ENCODE measurements around the gene SMIM44.

Gene SMIM44

GRCh38 chr19:3516675-3517207, 33.5 kb upstream of the SMIM44 start:
- TF ChIP-seq CTCF (IDR thresholded peaks at IDR 0.05): no peak
- Histone ChIP-seq H3K4me1 (peaks cover 0 to 34% (median 12%) of the 10 kb centered on the region in 4 donors), H3K27ac (no peak overlapping the region), H3K36me3 (peaks cover 0 to 30% (median 4%) of the 10 kb centered on the region in 3 donors), H3K9me3 (no peaks in the 10 kb centered on the region), H3K27me3 (no peaks in the 10 kb centered on the region), H3K4me3 (no peak overlapping the region)
- no peak for DNase-seq
- intact Hi-C loops (cut with DNase I; ENCODE audit: low total_unique reads): no loop called here

- Histone ChIP-seq H3K9me3 (no peaks in the 10 kb centered on the region), H3K36me3 (peaks cover 0 to 29% (median 6%) of the 10 kb centered on the region in 3 donors), H3K27ac (no peak overlapping the region), H3K4me1 (peaks cover 0 to 38% (median 18%) of the 10 kb centered on the region in 4 donors), H3K4me3 (no peak overlapping the region), H3K27me3 (no peaks in the 10 kb centered on the region)
- intact Hi-C loops (cut with DNase I; ENCODE audit: low total_unique reads): no loop called here
- no peak for DNase-seq
- no peak for TF ChIP-seq CTCF (IDR thresholded peaks at IDR 0.05)
Measured at GRCh38 chr19:3515891-3516422, 32.7 kb upstream of the SMIM44 start.

DNA sequence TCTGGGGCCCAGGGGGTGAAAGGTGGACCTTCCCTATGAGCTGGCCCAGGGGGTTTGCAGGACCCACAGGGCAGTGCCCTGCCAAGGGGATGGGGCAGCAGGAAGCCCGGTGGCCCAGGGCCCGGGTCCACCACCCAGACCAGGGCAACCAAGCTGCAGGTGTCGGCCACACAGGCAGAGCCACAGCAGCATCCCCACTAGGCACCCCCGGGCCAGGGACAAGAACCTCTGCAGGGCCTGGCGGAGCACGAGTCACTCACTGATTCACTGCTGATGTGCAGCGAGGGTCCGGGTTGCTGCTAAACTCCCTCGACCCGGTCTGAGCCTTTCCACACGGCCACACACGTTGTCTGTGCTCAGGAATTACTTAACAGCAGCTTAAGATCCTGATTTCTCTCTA, 31.7 kb upstream of the SMIM44 start:
- Histone ChIP-seq H3K4me1 (peaks cover 0 to 32% (median 18%) of the 10 kb centered on the region in 4 donors), H3K4me3 (no peak overlapping the region), H3K36me3 (peaks cover 0 to 30% (median 11%) of the 10 kb centered on the region in 3 donors), H3K9me3 (no peaks in the 10 kb centered on the region), H3K27ac (no peak overlapping the region), H3K27me3 (no peaks in the 10 kb centered on the region)
- no peak for DNase-seq
- intact Hi-C loops (cut with DNase I; ENCODE audit: low total_unique reads): loop anchor here (5.0 kb wide), 1 partner anchor 562 kb away; no protein-coding TSS in a partner anchor
- no peak for TF ChIP-seq CTCF (IDR thresholded peaks at IDR 0.05)

DNA sequence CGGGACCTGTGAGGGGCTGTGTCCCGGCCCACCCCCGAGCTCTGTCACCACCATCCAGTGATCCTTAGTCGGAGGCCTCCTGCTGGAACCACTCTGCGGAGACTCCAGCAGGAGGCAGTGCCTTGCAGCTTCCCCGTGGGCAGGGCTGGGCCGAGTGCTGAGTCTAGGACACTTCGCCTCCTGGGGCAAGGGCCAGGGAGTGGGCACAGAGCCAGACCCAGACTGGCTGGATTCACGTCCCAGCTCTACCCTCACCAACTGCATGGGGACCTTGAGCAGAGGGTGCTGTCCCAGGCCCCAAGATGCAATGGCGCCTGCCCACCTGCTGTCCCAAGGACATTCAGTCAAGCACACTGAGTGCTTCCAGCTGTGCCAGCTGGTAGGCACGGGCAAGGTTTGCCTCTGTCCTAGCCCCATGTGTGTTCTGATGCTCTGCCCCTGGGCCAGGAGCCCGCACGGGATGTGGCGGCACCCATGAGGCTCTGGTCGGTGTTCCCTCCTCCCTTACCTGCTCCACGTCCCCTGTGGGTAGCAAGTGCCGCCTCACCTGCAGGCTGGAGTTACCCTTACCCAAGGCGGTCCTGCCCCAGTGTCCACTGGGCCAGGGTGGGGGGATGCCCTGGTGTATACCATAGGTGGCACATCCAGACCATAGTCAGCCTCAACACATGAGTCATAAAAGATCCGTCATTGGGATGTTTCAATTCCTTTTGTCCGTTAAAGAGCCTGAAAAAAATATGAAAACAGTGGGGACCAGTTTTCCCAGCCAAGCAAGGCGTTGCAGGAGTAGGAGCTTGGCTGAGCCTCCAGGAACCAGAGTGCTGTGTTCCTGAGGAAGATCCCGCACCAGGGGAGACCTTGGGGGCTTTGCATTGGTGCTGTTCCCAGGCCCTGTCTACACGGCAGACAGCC, 30.2 kb upstream of the SMIM44 start:
- no peak for TF ChIP-seq CTCF (IDR thresholded peaks at IDR 0.05)
- Histone ChIP-seq H3K4me1 (peaks cover 0 to 38% (median 20%) of the 10 kb centered on the region in 4 donors), H3K4me3 (no peak overlapping the region), H3K9me3 (no peaks in the 10 kb centered on the region), H3K36me3 (peaks cover 0 to 28% (median 7%) of the 10 kb centered on the region in 3 donors), H3K27me3 (no peaks in the 10 kb centered on the region), H3K27ac (no peak overlapping the region)
- no peak for DNase-seq
- intact Hi-C loops (cut with DNase I; ENCODE audit: low total_unique reads): loop anchor here (5.0 kb wide), 1 partner anchor 564 kb away; no protein-coding TSS in a partner anchor

- intact Hi-C loops (cut with DNase I; ENCODE audit: low total_unique reads): loop anchor here (5.0 kb wide), 1 partner anchor 565 kb away; no protein-coding TSS in a partner anchor
- TF ChIP-seq CTCF (IDR thresholded peaks at IDR 0.05): no peak
- Histone ChIP-seq H3K4me1 (peaks cover 0 to 44% (median 26%) of the 10 kb centered on the region in 4 donors), H3K9me3 (no peaks in the 10 kb centered on the region), H3K36me3 (peaks cover 0 to 28% (median 7%) of the 10 kb centered on the region in 3 donors), H3K27me3 (no peaks in the 10 kb centered on the region), H3K27ac (no peak overlapping the region), H3K4me3 (no peak overlapping the region)
- DNase-seq: no peak
Measured at GRCh38 chr19:3512562-3513228, 29.5 kb upstream of the SMIM44 start.

Data from tibial artery (tissue), 4 donors.